DOHH2 (cell line): Measurements from ENCODE around the gene TTC21A.

Source experiments
- H3F3A ChIP-seq: fragments of 200-600 bp; sonication (generic), shearing (Covaris generic); 2 replicates; pipeline ENCODE4 v1.6.0; 2016; ENCODE audit warnings: antibody characterized with exemption, mild to moderate bottlenecking; ENCODE audit not compliant: control insufficient read depth, insufficient read depth
- H3K27ac ChIP-seq: fragments of 200-600 bp; sonication (generic); 2 replicates; pipeline ENCODE4 v1.5.1; 2014; ENCODE audit warnings: low read depth, mild to moderate bottlenecking, low read length, moderate library complexity
- H3K27me3 ChIP-seq: fragments of 200-600 bp; sonication (generic); 2 replicates; pipeline ENCODE4 v1.6.1; 2014; ENCODE audit warnings: mild to moderate bottlenecking, low read length, mixed read lengths; ENCODE audit not compliant: control insufficient read depth
- H3K36me3 ChIP-seq: fragments of 200-600 bp; sonication (generic); 2 replicates; pipeline ENCODE4 v1.6.1; 2014; ENCODE audit warnings: mild to moderate bottlenecking, low read length, moderate library complexity, mixed read lengths; ENCODE audit not compliant: control insufficient read depth
- H3K4me1 ChIP-seq: fragments of 200-600 bp; sonication (generic); 2 replicates; pipeline ENCODE4 v1.6.1; 2014; ENCODE audit warnings: mild to moderate bottlenecking, low read length, mixed read lengths; ENCODE audit not compliant: control insufficient read depth
- H3K4me2 ChIP-seq: fragments of 200-600 bp; sonication (generic); 2 replicates; pipeline ENCODE4 v1.6.0; 2014; ENCODE audit warnings: mild to moderate bottlenecking, low read length, moderate library complexity
- H3K4me3 ChIP-seq: fragments of 200-600 bp; sonication (generic); 2 replicates; pipeline ENCODE4 v1.5.1; 2014; ENCODE audit warnings: mild to moderate bottlenecking, low read length, mixed read lengths
- H3K79me2 ChIP-seq: fragments of 200-600 bp; sonication (generic); 2 replicates; pipeline ENCODE4 v1.6.1; 2014; ENCODE audit warnings: mild to moderate bottlenecking, low read length, mixed read lengths; ENCODE audit not compliant: control insufficient read depth
- H3K9me2 ChIP-seq: fragments of 200-600 bp; sonication (generic); replicated peaks from 2 replicates; pipeline ENCODE4 v1.6.1; 2014; ENCODE audit warnings: mild to moderate bottlenecking, low read length, mixed read lengths; ENCODE audit not compliant: control insufficient read depth
- H3K9me3 ChIP-seq: fragments of 200-600 bp; sonication (generic); 2 replicates; pipeline ENCODE4 v1.6.1; 2014; ENCODE audit warnings: antibody characterized with exemption, low read length, mixed read lengths; ENCODE audit not compliant: control insufficient read depth, insufficient read depth
- H4K20me1 ChIP-seq: fragments of 200-600 bp; sonication (generic); 2 replicates; pipeline ENCODE4 v1.6.0; 2014; ENCODE audit warnings: low read depth, mild to moderate bottlenecking, antibody characterized with exemption, low read length, moderate library complexity; ENCODE audit not compliant: control insufficient read depth, insufficient read depth
- CTCF ChIP-seq: fragments of 200-600 bp; sonication (generic); IDR thresholded peaks from one replicate; pipeline ENCODE4 v1.5.1; 2014; ENCODE audit warnings: antibody characterized with exemption, mild to moderate bottlenecking, low read depth, low read length; ENCODE audit not compliant: poor library complexity, severe bottlenecking
- EZH2phosphoT487 ChIP-seq: fragments of 200-600 bp; sonication (generic); IDR thresholded peaks from 2 replicates; pipeline ENCODE4 v1.6.1; 2017; ENCODE audit warnings: borderline replicate concordance, mild to moderate bottlenecking, antibody characterized with exemption, low read length, moderate library complexity, mixed read lengths

The TTC21A gene

GRCh38 chr3:39130026-39130425, 22.5 kb downstream of the TTC21A start:
- TF ChIP-seq EZH2phosphoT487 (no peak), CTCF (no peak)
- peaks cover 37% of the 10 kb centered on the region for H3K4me1 ChIP-seq

DNA sequence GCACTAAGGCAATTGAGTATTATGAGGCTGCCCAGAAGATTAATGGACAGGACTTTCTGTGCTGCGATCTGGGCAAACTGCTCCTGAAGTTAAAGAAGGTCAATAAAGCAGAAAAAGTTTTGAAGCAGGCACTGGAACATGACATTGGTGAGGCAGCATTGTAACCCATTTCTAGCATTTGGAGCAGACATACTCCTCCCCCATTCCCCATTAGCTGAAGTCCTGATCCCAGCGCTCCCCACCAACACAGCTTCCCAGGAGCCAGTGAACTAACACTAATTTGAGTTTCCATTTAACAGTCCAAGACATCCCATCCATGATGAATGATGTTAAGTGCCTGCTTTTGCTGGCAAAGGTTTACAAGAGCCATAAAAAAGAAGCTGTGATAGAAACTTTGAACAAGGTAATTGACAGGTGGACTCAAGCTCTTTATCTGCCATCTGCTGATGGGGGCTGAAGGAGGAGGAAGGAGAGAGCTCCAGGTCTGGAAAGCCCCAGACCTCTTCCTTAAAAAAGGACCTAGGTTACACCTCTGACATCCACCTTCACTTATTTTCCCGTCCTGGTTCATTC, 23.3 kb downstream of the TTC21A start:
- Histone ChIP-seq H3K79me2 (no peaks in the 10 kb centered on the region), H3F3A (no peaks in the 10 kb centered on the region; the same call in 1 of the 2 replicates), H3K27ac (no peak overlapping the region), H4K20me1 (no peaks in the 10 kb centered on the region), H3K9me2 (no peaks in the 10 kb centered on the region), H3K4me1 (peaks cover 30% of the 10 kb centered on the region), H3K9me3 (no peaks in the 10 kb centered on the region), H3K4me3 (no peak overlapping the region), H3K4me2 (no peak overlapping the region), H3K36me3 (no peaks in the 10 kb centered on the region), H3K27me3 (no peaks in the 10 kb centered on the region)
- TF ChIP-seq EZH2phosphoT487 (no peak), CTCF (no peak)

More at GRCh38 chr3:39130026-39130425, 22.5 kb downstream of the TTC21A start:
- Histone ChIP-seq H3K36me3 (no peaks in the 10 kb centered on the region), H3F3A (no peaks in the 10 kb centered on the region; the same call in 1 of the 2 replicates), H3K4me3 (no peak overlapping the region), H3K27ac (no peak overlapping the region), H3K9me3 (no peaks in the 10 kb centered on the region), H3K9me2 (no peaks in the 10 kb centered on the region), H3K79me2 (no peaks in the 10 kb centered on the region), H3K27me3 (no peaks in the 10 kb centered on the region), H3K4me2 (no peak overlapping the region), H4K20me1 (no peaks in the 10 kb centered on the region)

DNA sequence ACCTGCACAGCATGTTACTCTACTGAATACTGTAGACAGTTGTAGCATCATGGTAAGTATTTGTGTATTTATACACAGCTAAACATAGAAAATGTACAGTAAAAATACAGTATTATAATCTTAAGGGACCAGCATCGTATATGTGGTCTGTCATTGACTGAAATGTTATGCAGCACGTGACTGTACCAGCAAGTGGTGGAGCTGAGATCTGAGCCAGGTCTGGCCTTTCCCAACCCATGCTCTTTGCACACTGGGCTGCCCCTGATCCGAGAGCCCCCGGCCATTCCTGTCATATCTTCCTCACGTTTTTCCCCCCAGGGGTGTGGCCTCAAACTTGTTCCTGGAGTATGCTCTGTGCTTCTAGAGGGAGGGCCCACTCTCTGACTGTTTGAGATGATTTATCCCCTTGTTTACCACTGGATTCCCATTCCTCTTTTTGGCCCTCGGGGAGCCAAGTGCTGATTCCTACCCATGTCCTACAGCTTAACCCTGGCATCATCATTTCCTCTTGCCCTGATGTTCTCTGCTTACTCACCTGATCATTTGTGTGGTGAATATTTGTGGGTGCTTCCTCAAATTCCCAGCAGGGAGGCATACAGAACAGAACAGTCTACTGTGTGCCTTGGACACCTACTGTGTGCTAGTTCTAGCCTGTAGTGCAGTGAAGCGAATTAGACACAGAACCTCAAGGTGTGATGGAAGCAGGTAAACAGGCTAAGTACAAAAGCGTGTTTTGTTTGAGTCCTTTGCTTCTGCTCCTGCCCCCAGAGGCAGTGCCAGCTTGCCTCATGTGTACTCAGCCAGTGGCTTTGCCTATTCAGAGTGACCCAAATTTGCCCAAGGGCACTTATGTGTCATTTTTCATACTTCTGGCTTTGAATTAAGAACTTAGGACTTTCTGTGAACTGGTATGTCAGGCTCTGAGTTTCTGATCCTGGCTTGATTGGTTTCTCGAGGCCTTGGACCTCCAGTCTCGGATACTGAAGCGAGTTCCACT, 24.9 kb downstream of the TTC21A start:
- Histone ChIP-seq H3K79me2 (no peaks in the 10 kb centered on the region), H3K4me2 (no peak overlapping the region), H3K4me3 (no peak overlapping the region), H4K20me1 (no peaks in the 10 kb centered on the region), H3K9me2 (no peaks in the 10 kb centered on the region), H3F3A (no peaks in the 10 kb centered on the region), H3K36me3 (no peaks in the 10 kb centered on the region), H3K27me3 (no peaks in the 10 kb centered on the region), H3K27ac (no peak overlapping the region), H3K4me1 (peaks cover 14% of the 10 kb centered on the region), H3K9me3 (no peaks in the 10 kb centered on the region)
- no peak for TF ChIP-seq CTCF
